ENCODE data around the gene GPC6.

The GPC6 gene

DNA sequence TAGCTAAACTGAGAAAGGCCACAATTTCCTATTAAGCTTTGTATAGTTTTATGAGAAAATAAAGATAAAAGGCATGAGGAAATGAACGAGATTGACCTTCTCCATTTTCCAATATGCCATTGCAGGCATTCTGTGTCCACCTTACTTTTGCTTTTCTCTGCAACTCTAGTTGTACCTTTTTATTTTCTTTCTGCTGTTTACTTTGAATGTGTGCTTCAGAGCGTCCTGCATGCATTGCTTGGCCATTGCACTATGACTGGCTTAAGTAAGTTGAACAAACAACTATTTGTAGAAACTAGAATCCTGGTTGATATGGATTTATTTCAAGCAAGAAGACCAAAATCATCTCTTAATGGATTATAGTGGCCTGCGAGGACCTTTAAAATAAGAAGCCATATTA is 510.3 kb downstream of the GPC6 start:
- DNase-seq (ENCODE audit: low read depth), result no peak
- no peak overlapping the region for H3K4me3 ChIP-seq (ENCODE audit: low read depth, low read length)

DNA sequence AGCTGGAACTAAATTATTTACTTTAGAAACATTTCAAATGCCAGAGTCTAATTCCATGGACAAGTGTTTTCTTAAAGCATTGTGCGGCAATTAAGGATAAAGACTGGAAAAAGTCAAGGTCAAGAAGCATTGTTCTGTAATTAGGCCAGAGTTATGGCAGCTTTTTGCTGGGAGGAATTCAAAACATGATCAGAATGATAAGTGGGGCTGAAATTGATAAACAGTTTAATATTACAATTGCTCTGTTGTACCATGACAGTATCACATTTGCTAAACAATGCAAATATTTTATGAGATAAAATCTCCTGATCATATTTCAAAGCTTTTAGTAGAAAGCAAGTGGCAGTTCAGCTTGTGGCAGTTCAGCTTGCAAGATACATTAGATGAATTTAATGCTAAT is 513.7 kb downstream of the GPC6 start:
- TF ChIP-seq, protein P1, sequence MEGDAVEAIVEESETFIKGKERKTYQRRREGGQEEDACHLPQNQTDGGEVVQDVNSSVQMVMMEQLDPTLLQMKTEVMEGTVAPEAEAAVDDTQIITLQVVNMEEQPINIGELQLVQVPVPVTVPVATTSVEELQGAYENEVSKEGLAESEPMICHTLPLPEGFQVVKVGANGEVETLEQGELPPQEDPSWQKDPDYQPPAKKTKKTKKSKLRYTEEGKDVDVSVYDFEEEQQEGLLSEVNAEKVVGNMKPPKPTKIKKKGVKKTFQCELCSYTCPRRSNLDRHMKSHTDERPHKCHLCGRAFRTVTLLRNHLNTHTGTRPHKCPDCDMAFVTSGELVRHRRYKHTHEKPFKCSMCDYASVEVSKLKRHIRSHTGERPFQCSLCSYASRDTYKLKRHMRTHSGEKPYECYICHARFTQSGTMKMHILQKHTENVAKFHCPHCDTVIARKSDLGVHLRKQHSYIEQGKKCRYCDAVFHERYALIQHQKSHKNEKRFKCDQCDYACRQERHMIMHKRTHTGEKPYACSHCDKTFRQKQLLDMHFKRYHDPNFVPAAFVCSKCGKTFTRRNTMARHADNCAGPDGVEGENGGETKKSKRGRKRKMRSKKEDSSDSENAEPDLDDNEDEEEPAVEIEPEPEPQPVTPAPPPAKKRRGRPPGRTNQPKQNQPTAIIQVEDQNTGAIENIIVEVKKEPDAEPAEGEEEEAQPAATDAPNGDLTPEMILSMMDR (IDR thresholded peaks at IDR 0.05; ENCODE audit: low read depth, low read length, missing control alignments), result no peak
- no peak for DNase-seq (ENCODE audit: low read depth)
- no peak overlapping the region for H3K4me3 ChIP-seq (ENCODE audit: low read depth, low read length)

More for the DNA sequence above, 510.3 kb downstream of the GPC6 start:
- TF ChIP-seq, protein P1 (IDR thresholded peaks at IDR 0.05; ENCODE audit: low read depth, low read length, missing control alignments), result no peak

DNA sequence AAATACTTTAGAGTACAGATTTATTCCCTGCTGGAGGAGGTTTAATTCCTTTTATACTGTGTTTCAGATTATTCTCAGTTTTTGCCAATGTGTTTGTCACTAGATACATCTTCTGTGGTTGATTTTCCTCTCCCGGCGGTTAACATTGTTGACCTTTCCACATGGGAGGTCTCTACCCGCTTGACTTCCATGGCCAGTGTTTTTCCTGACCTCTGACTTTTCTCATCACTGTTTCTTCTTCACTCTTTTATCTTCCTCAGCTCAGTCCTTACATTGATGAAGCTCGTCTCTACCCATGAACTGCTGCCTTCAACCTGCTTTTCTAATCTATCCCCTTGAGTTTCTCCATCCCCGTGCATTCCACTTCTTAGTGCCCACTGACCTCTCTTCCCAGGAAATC is 517.4 kb downstream of the GPC6 start:
- H3K4me3 ChIP-seq (ENCODE audit: low read depth, low read length), result no peak overlapping the region
- TF ChIP-seq, protein P1 (IDR thresholded peaks at IDR 0.05; ENCODE audit: low read depth, low read length, missing control alignments), result no peak
- DNase-seq (ENCODE audit: low read depth), result no peak

DNA sequence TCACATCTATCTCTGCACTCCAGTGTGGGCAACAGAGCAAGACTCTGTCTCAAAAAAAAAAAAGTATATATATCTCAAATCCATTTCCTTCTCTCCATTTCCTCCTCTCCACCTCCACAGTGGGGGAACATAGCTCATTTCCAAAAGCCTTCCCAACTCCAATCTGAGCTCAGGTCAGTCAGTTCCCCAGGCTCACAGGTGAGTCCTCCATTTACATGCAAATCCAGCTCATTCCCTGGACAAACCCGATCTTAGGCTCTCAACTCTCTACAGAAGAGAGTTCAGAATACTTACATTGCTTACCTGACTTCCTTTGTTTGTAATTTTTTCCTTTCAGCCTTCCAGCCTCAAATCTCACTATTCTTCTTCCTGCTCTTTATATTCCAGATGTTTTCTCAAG is 518.3 kb downstream of the GPC6 start:
- no peak overlapping the region for H3K4me3 ChIP-seq (ENCODE audit: low read depth, low read length)
- DNase-seq (ENCODE audit: low read depth), result no peak
- TF ChIP-seq, protein P1 (IDR thresholded peaks at IDR 0.05; ENCODE audit: low read depth, low read length, missing control alignments), result no peak

- TF ChIP-seq, protein P1 (IDR thresholded peaks at IDR 0.05; ENCODE audit: low read depth, low read length, missing control alignments), result no peak
- DNase-seq (ENCODE audit: low read depth), result no peak
- H3K4me3 ChIP-seq (ENCODE audit: low read depth, low read length), result no peak overlapping the region
Measured at GRCh38 chr13:93745884-93746283, 519.3 kb downstream of the GPC6 start.

DNA sequence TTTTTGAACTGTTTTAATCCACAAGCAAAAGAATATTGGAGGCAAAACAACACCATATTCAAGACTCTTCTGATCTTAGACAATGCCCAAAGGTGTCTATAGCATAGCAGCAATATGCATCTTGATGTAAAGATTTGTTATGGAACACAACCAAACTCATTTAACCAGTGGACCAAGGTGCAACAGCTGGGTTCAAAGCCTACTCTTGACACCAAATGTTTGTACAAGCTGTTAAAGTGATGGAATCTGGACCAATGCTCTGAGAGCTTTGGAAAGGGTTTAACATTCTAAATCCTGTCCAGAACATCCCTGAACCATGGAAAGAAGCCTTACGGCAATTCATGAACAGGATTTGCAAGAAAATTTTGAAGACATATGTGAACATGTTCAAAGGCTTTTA is 520.0 kb downstream of the GPC6 start:
- no peak overlapping the region for H3K4me3 ChIP-seq (ENCODE audit: low read depth, low read length)
- TF ChIP-seq, protein P1 (IDR thresholded peaks at IDR 0.05; ENCODE audit: low read depth, low read length, missing control alignments), result no peak
- DNase-seq (ENCODE audit: low read depth), result no peak

- no peak overlapping the region for H3K4me3 ChIP-seq (ENCODE audit: low read depth, low read length)
- no peak for DNase-seq (ENCODE audit: low read depth)
- TF ChIP-seq, protein P1 (IDR thresholded peaks at IDR 0.05; ENCODE audit: low read depth, low read length, missing control alignments), result no peak
Measured at GRCh38 chr13:93750676-93751075, 524.1 kb downstream of the GPC6 start.

Measured in GM12864 (cell line).